Tibial nerve (tissue), 4 donors: ENCODE data around the gene PANX1.

Source experiments
- EP300 ChIP-seq, 2 donors: sonication (generic); formaldehyde crosslinking; IDR thresholded peaks; one replicate each; pipeline ENCODE4 v1.6.1; 2017; ENCODE audit warnings: antibody characterized with exemption in 2 of 2, mild to moderate bottlenecking in 1 of 2
- POLR2A ChIP-seq, 2 donors: fragments of 450-650 bp; IDR thresholded peaks; one replicate each; pipeline ENCODE4 v1.6.1; 2017; ENCODE audit warnings: antibody characterized with exemption in 2 of 2, mild to moderate bottlenecking in 2 of 2, moderate library complexity in 2 of 2
- TF ChIP-seq, protein P1 (sequence below), 5 experiments: fragments of 200-600 bp in 3 of 5; fragments of 450-650 bp in 2 of 5; sonication (generic) in 3 of 5; IDR thresholded peaks; one replicate each; pipeline ENCODE4 v1.5.1; 2016 to 2019; ENCODE audit warnings: antibody characterized with exemption in 5 of 5, mild to moderate bottlenecking in 3 of 5, moderate library complexity in 2 of 5

- TF ChIP-seq, protein P1, sequence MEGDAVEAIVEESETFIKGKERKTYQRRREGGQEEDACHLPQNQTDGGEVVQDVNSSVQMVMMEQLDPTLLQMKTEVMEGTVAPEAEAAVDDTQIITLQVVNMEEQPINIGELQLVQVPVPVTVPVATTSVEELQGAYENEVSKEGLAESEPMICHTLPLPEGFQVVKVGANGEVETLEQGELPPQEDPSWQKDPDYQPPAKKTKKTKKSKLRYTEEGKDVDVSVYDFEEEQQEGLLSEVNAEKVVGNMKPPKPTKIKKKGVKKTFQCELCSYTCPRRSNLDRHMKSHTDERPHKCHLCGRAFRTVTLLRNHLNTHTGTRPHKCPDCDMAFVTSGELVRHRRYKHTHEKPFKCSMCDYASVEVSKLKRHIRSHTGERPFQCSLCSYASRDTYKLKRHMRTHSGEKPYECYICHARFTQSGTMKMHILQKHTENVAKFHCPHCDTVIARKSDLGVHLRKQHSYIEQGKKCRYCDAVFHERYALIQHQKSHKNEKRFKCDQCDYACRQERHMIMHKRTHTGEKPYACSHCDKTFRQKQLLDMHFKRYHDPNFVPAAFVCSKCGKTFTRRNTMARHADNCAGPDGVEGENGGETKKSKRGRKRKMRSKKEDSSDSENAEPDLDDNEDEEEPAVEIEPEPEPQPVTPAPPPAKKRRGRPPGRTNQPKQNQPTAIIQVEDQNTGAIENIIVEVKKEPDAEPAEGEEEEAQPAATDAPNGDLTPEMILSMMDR (IDR thresholded peaks at IDR 0.05) = no peak
- no peak for TF ChIP-seq EP300 (IDR thresholded peaks at IDR 0.05)
- TF ChIP-seq POLR2A (IDR thresholded peaks at IDR 0.05) = no peak
These were observed 39.7 kb upstream of the PANX1 start for GRCh38 chr11:94088906-94089305.
